Fibroblast of the conjunctiva (primary cell): ENCODE measurements around the gene OR12D1.

ENCODE experiments used
- DNase-seq: peaks from one replicate; pipeline ENCODE4 v3.0.0-alpha.2; 2010; ENCODE audit warnings: low read depth

Gene OR12D1

GRCh38 chr6:29465801-29466200, 51.1 kb downstream of the OR12D1 start:
- DNase-seq, result no peak

GRCh38 chr6:29466241-29466640, 51.5 kb downstream of the OR12D1 start:
- DNase-seq, result no peak
